DMS153 (cell line): ENCODE data around the gene IDS.
A peak's percentile ranks its signal among the peaks of the same experiment; 100 is the strongest.
"Not testable (repeated sequence)": the region's sequence is repeated elsewhere in the genome, so short reads cannot be mapped to it uniquely, and the experiment has no call there.

ENCODE experiments used
- DNase-seq: peaks from one replicate; lab custom pipeline; 2025; lab: John Stamatoyannopoulos, UW

The IDS gene, protein sequence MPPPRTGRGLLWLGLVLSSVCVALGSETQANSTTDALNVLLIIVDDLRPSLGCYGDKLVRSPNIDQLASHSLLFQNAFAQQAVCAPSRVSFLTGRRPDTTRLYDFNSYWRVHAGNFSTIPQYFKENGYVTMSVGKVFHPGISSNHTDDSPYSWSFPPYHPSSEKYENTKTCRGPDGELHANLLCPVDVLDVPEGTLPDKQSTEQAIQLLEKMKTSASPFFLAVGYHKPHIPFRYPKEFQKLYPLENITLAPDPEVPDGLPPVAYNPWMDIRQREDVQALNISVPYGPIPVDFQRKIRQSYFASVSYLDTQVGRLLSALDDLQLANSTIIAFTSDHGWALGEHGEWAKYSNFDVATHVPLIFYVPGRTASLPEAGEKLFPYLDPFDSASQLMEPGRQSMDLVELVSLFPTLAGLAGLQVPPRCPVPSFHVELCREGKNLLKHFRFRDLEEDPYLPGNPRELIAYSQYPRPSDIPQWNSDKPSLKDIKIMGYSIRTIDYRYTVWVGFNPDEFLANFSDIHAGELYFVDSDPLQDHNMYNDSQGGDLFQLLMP

DNA sequence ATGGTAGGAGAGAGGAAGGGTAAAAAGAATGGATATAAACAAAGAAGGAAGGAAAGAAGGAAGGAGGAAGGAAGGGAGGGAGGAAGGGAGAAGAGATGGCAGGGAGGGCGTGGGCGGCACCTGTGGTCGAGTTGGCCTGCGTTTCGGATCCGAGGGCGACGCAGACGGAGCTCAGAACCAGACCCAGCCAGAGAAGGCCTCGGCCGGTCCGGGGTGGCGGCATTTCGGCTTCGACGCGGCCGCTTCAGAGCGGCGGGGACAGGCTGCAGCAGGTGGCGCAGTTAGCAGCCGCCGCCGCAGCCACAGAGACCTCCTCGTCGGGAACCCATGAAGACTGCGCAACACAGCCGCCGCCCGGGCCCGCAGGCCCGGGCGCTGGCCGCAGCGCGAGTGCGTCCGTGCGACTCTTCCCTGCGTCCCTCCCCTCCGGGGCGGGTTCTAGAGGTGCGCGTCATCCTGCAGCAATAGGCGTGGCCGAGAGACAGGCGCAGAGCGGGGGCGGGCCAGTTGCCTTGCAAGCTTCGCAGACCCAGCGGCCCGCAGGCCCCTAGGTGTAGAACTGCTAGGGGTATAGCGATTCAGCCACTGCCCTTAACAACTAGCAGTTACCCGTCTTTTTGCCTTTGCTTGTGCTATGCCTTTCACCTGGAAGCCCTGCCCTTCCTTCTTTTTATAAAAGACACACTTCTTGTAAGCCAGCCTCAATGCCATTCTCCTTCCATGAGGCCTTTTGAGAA, at the start of gene IDS:
Gene IDS (minus strand): TSS at position 392 of the 737 bp plus-strand sequence. CDS start 169 bp downstream, at position 223.
- peak; percentile 90 for DNase-seq

- DNase-seq = not testable (repeated sequence)
Measured at GRCh38 chrX:149551939-149552248, 46.8 kb upstream of the IDS start.

- DNase-seq = not testable (repeated sequence)
Measured at GRCh38 chrX:149551245-149551938, 46.3 kb upstream of the IDS start.

DNA sequence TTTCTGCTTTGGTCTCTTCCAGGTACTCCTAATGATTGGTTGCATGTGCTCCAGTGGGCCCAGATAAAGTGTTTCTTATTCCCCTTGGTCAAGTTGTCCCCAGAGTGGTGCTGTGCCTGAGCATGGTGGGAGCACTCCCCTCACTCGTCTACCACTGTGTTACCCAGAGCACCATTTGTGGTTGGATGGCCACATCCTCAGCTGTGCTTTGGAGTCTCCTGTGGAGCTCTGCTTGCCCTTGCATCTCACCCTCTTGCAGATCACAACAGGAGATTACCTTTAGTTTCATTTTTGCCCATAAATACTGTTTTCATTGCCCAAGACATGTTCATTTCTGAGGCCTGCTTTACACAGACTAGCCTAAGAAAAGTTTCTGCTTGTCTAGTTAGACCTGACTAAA, 45.3 kb upstream of the IDS start:
- not testable (repeated sequence) for DNase-seq

DNA sequence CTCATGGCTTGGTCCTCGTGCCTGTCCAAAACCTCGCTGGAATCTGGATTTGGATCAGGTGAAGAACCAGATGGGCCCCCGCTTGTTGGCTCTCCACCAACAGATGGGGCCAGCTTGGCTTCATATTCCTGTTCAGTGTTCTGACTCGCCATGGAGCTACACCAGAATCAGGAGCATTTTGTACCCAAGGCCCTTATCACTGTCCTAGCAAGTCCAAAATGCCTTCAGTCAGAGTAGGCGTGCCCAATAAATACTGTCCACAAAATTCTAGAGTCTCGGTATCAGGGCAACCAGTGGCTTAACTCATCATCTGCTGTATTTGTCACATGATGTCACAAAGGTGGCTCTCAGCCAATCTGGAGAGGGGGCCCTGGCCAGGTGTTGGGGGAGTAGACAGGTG, 44.6 kb upstream of the IDS start, which contains the start of gene HSFX3:
Gene HSFX3 (minus strand): TSS at position 224 of the 400 bp plus-strand sequence. CDS start 72 bp downstream, at position 152.
- not testable (repeated sequence) for DNase-seq

DNA sequence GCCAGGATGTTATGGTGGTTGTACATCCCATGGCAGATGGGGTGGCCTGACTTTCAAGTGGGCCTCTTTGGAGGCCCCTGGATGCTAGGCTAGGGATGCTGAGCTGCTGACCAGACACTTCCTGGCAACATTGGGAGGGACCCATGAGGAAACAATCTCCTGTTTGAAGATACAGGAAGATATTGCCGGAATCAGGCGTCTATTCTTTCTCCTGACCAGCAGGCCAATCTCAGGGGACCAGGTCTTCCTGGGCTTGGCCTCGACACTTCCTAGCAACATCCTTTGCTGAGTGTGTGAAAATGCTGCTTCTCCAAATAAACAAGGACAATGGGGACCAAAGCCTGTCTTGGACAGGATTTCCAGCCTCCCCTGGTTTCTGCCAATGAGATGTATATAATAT, 42.7 kb upstream of the IDS start:
- DNase-seq = not testable (repeated sequence)

- not testable (repeated sequence) for DNase-seq
Measured at GRCh38 chrX:149546962-149547361, 41.9 kb upstream of the IDS start.

DNA sequence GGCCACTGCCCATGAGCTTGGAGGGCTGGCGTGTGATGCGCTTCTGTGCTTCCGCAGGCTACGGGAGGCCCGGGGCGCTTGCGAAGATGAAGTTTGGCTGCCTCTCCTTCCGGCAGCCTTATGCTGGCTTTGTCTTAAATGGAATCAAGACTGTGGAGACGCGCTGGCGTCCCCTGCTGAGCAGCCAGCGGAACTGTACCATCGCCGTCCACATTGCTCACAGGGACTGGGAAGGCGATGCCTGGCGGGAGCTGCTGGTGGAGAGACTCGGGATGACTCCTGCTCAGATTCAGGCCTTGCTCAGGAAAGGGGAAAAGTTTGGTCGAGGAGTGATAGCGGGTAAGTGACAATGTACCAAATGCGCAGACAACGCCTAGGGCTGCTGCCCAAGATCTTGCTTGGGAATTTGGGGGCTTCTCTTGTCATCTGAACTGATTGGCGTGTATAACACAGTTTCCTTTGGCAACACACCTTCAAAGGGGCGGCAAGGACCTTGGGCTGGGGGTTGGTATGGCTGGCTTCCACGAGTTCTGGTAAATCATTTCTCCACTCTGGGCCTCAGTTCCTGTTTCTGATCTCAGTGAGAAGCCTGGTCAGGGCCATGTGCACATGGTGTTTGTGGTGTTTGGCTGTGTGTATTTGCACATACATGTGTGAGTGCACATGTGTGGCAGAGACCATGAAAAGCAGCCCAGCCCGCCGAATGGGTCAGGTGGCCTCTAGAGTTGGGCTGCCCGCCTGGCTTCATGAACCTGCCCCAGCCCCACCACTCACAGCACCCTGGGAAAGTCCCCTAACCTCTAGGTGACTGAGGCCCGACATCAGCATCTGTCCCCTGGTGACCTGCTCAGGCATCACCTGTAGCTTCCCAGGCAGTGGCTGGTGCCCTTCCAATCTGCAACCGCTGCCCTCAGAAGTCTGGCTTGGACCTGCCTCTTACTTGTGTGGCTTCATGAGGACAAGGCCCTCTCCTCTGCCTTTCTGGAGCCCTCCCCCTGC, 40.7 kb upstream of the IDS start:
- DNase-seq = not testable (repeated sequence)

- DNase-seq = no peak
Measured at GRCh38 chrX:149541521-149542047, 36.5 kb upstream of the IDS start.

DNA sequence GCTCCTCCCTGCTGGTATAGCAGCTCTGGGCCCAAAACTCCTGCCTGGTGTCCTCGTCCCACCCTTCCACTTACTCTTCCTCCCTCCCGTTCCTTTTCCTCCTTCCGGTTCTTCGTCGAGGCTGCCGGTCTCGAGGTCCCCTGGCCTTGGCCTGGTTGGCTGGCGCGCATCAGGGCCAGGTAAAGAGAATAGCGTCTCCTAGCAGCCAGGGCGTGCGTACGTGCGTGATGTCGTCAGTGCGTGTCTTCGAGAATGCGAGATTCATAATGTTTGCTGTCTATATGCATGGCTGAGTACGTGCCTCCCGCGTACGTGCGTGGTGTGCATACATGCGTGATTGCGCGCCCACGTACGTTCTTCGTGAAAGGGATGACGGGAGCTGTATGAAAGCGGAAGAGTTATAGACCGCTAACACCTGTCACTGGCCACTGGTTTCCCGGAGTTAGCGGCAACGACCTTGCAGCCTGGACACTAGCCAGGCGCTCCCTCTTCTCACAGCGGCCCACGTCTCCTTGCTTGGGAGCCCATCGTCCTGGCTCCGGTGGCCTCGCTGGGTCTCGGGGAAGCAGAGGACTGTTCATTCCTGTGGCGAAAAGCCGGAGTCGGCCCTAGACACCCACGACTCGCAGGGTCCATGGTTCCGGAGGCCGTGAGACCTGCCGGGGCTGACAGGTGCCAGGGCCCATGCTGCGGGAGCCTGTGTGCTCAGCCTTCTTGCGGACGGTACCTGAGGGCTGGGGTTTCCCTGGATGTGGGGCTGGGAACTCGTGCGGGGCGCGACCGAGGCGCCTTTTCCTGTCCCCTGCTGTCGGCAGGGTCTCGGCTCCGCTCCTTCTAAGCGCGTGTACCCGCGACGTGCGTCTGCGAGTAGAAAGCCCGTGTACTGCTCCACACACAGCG, 35.8 kb upstream of the IDS start, which contains the start of gene EOLA1:
Gene EOLA1 (plus strand): TSS at position 392 of the 900 bp plus-strand sequence. CDS start 4,619 bp downstream, outside the sequence.
- DNase-seq = peak; percentile 98

GRCh38 chrX:149540131-149540620, 35.1 kb upstream of the IDS start:
- peak; percentile 85 for DNase-seq

DNA sequence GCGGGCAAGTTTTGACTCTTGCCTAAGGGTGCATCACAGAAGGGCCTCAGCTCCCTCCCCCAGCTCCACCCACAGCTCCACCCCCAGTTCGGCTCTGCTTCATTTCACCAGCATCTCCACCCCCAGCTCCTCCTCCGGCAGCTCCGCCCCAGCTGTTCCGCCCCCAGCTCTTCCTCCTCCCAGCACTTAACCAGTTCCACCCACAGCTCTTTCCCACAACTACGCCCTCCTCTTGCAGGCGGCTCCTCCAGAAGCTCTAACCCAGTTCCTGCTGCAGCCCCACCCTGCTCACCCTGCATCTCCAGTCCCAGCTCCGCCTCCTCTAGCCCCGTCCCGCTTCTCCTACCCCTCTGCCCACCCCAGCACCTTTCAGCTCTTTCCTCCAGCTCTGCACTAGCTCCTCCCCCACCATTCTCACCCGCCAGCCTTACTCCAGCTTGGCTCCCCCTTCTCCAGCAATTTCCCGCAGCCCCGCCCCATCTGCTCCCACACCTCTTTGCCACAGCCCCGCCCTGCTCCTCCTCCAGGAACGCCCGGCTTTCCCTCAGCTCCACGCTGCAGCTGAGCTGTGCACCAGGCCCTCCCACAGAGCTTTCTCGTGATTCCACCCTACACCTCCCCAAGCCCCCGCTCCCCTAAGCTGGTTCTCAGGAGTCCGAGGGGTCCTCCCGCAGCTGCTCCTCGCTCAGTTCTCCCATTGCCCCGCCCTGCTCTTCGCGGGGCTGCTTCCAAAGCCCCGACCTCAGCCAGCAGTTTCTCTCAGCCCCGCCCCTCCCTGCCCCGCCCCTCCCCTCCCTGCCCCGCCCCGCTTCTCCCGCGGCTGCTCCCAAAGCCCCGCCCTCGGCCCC, 34.4 kb upstream of the IDS start:
- DNase-seq = peak; percentile 90

DNA sequence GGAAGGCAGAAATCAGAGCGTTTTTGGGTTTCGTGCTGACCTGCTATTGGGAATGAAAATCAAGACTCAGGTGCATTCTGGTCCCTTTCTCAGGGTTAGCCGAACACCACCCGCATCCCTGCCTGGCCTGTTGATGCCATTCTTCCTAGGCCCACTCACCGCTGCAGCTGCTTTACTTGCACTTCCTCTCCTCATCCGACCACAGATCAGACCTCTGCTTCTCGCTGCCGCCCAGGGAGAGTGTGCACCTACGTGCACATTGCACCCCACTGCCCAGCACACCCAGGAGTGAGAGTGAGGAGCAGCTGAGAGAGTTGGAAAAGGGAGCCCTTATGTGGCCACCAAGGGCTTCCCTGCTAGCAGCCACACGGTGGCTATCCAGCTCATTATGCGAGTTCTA, 32.4 kb upstream of the IDS start:
- not testable (repeated sequence) for DNase-seq

- DNase-seq = not testable (repeated sequence)
Measured at GRCh38 chrX:149534926-149535602, 30.0 kb upstream of the IDS start.

GRCh38 chrX:149533999-149534398, 28.9 kb upstream of the IDS start:
- DNase-seq = not testable (repeated sequence)

DNA sequence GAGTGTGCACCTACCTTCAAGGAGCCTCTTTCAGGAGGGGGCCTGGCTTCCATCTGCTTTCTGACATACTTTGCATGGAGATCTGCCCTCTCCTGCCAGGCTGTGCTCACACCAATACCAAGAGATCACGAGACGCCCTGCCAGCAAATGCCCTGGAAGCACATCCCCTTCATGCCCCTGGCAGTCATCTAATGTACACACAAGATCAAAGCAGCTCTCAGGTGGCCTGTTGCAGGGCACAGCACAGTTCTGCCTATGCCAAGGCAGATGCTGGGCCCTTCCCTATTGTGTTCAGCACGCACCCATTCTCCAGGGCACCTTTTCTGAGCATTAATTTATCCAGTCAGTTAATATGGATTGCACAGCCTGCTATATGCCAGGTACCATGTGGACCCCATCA, 27.8 kb upstream of the IDS start:
- DNase-seq = not testable (repeated sequence)

- no peak for DNase-seq
Measured at GRCh38 chrX:149531599-149531998, 26.5 kb upstream of the IDS start.

GRCh38 chrX:149528381-149528780, 23.3 kb upstream of the IDS start:
- DNase-seq = no peak
